Liver (tissue), 9 donors: Measurements from ENCODE around the gene TANC1. TPM values are rescaled to one million over a fixed set of nuclear protein-coding genes. Genes with fewer than 3 reads are reported as not detected.

Experiments
- DNase-seq: peaks from one replicate; pipeline ENCODE4 v3.0.0-alpha.2; 2017; ENCODE audit warnings: low spot score
- H3K27ac ChIP-seq, 2 donors: one replicate each; pipeline ENCODE4 v1.7.0; 2013; ENCODE audit warnings: inconsistent platforms in 2 of 2, low read length in 2 of 2, control low read depth in 1 of 2, low read depth in 1 of 2, mild to moderate bottlenecking in 1 of 2
- H3K27me3 ChIP-seq, 4 donors: one replicate each; pipeline versions ENCODE4 v1.6.1 to v1.7.0; 2013; ENCODE audit warnings: low read length in 3 of 4, inconsistent platforms in 1 of 4, mild to moderate bottlenecking in 1 of 4, moderate library complexity in 1 of 4; ENCODE audit not compliant: control insufficient read depth in 4 of 4, insufficient read depth in 4 of 4
- H3K36me3 ChIP-seq, 4 donors: one replicate each; pipeline versions ENCODE4 v1.6.1 to v1.7.0; 2013; ENCODE audit warnings: low read length in 3 of 4, mild to moderate bottlenecking in 3 of 4, low read depth in 1 of 4, moderate library complexity in 1 of 4; ENCODE audit not compliant: control insufficient read depth in 4 of 4, insufficient read depth in 3 of 4
- H3K4me1 ChIP-seq, 4 donors: one replicate each; pipeline versions ENCODE4 v1.6.1 to v1.7.0; 2013; ENCODE audit warnings: low read length in 3 of 4, mild to moderate bottlenecking in 3 of 4, moderate library complexity in 1 of 4; ENCODE audit not compliant: control insufficient read depth in 4 of 4, insufficient read depth in 4 of 4
- H3K4me3 ChIP-seq, 3 donors: one replicate each; pipeline versions ENCODE4 v1.6.1 to v1.7.0; 2013; ENCODE audit warnings: low read length in 3 of 3, control low read depth in 1 of 3, low read depth in 1 of 3, mild to moderate bottlenecking in 1 of 3
- H3K9ac ChIP-seq, 2 donors: one replicate each; pipeline ENCODE4 v1.7.0; 2013; ENCODE audit warnings: low read length in 2 of 2, mild to moderate bottlenecking in 2 of 2, moderate library complexity in 2 of 2, control low read depth in 1 of 2, low read depth in 1 of 2
- H3K9me3 ChIP-seq, 4 donors: one replicate each; pipeline versions ENCODE4 v1.6.1 to v1.7.0; 2013; ENCODE audit warnings: low read length in 3 of 4; ENCODE audit not compliant: control insufficient read depth in 4 of 4
- EGR1 ChIP-seq, 2 donors: IDR thresholded peaks; 2 replicates each; pipeline ENCODE4 v1.6.1; 2016 to 2018; ENCODE audit warnings: antibody characterized with exemption in 2 of 2, low read depth in 2 of 2
- FOXA2 ChIP-seq: IDR thresholded peaks from 2 replicates; pipeline ENCODE4 v1.6.1; 2016; ENCODE audit warnings: antibody characterized with exemption
- GABPA ChIP-seq, 2 donors: IDR thresholded peaks in 1 of 2; conservative IDR thresholded peaks in 1 of 2; 2 replicates each; pipeline ENCODE4 v1.6.1; 2016; ENCODE audit warnings: antibody characterized with exemption in 2 of 2, mild to moderate bottlenecking in 1 of 2, moderate library complexity in 1 of 2
- HNF4A ChIP-seq, 2 donors: conservative IDR thresholded peaks; 2 replicates each; pipeline ENCODE4 v1.6.1; 2016; ENCODE audit warnings: antibody characterized with exemption in 2 of 2, mild to moderate bottlenecking in 2 of 2
- JUND ChIP-seq, 2 donors: IDR thresholded peaks; 2 replicates each; pipeline ENCODE4 v1.6.1; 2016; ENCODE audit warnings: antibody characterized with exemption in 2 of 2
- NR2F2 ChIP-seq: IDR thresholded peaks from 2 replicates; pipeline ENCODE4 v1.6.1; 2016; ENCODE audit warnings: antibody characterized with exemption
- RAD21 ChIP-seq, 2 donors: IDR thresholded peaks; 2 replicates each; pipeline ENCODE4 v1.6.1; 2016; ENCODE audit warnings: antibody characterized with exemption in 2 of 2, mild to moderate bottlenecking in 2 of 2
- RXRA ChIP-seq, 2 donors: IDR thresholded peaks; 2 replicates each; pipeline ENCODE4 v1.6.1; 2017 to 2018; ENCODE audit warnings: antibody characterized with exemption in 2 of 2, mild to moderate bottlenecking in 1 of 2
- SP1 ChIP-seq: IDR thresholded peaks from 2 replicates; pipeline ENCODE4 v1.6.1; 2018; ENCODE audit warnings: antibody characterized with exemption, mild to moderate bottlenecking
- TAF1 ChIP-seq: conservative IDR thresholded peaks from 2 replicates; pipeline ENCODE4 v1.6.1; 2016; ENCODE audit warnings: antibody characterized with exemption, mild to moderate bottlenecking
- YY1 ChIP-seq: IDR thresholded peaks from 2 replicates; pipeline ENCODE4 v1.6.1; 2016; ENCODE audit warnings: antibody characterized with exemption, mild to moderate bottlenecking
- WGBS: extraction: QIAGEN DNeasy Blood & Tissue Kit; methylation state at CpG from one replicate; pipeline ENCODE4 v1.1.7; 2013; 5-methylcytosine and 5-hydroxymethylcytosine counted together
- polyA plus RNA-seq, 2 donors: library from polyadenylated mRNA; stranded (reverse) in 1 of 2; unstranded in 1 of 2; fragments of 200-250 nt in 1 of 2; fragments of >200 nt in 1 of 2; fragmentation: Nextera tagmentation in 1 of 2; extraction: Ambion mirVana in 1 of 2; gene quantifications; one replicate each; pipeline versions ENCODE4 v1.2.1 to v1.2.3, GENCODE V29; 2013 to 2015
- total RNA-seq, 2 donors: library from RNA; depleted of rRNA; stranded (reverse); fragments of >200 nt; gene quantifications; one replicate each; pipeline ENCODE4 v1.2.3, GENCODE V29; 2014
- TF ChIP-seq, protein P1 (sequence below): IDR thresholded peaks from 2 replicates; pipeline ENCODE4 v1.6.1; 2016; ENCODE audit warnings: antibody characterized with exemption, mild to moderate bottlenecking
- TF ChIP-seq, protein P2 (sequence below): IDR thresholded peaks from 2 replicates; pipeline ENCODE4 v1.6.1; 2016; ENCODE audit warnings: antibody characterized with exemption
- TF ChIP-seq, protein P3 (sequence below): fragments of 150-350 bp; IDR thresholded peaks from 2 replicates; pipeline ENCODE4 v1.5.1; 2017; ENCODE audit warnings: improper control_type of control experiment, low read depth, low read length; ENCODE audit not compliant: missing input control
- TF ChIP-seq, protein P4 (sequence below): IDR thresholded peaks from 2 replicates; pipeline ENCODE4 v1.6.1; 2016; ENCODE audit warnings: antibody characterized with exemption
- TF ChIP-seq, protein P5 (sequence below): IDR thresholded peaks from 2 replicates; pipeline ENCODE4 v1.6.1; 2016; ENCODE audit warnings: antibody characterized with exemption
- donor health status: healthy.
- donor health status: healthy.
- donor health status: healthy.
- donor health status: healthy.
- donor health status: healthy.

The TANC1 gene
- total and polyA plus RNA-seq, 4 donors = 3.7 to 17.7 (median 5.2) TPM

DNA sequence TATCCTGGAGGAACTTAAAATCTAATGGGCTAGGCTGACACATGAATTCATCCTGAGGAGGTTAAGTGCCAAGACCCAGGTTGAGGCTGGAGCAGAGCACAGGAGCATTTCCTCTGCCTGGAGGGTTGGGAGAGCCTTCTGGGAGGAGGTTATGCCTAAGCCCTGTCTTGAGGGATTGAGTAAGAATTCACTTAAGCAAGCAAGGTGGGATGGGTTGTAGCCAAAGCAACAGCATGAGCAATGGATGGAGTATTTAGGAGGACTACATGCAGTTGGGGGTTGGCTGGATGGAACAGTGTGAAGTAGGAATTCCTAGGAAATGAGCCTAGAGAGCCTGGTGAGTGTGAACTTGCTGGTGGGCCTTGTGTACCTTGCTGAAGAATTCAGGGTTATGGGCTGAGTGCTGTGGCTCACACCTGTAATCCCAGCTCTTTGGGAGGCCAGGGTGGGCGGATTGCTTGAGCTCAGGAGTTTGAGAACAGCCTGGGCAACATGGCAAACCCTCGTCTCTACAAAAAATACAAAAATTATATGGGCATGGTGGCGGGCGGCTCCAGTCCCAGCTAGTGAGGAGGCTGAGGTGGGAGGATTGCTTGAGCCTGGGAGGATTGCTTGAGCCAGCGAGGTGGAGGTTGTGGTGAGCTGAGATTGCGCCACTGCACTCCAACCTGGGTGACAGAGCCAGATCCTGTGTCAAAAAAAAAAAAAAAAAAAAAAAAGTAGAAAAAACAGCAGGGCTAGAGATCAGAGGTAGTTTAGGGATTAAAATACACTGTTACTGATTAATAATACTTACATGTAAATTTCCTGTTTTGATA lies 22.2 kb downstream of the TANC1 start:
- Histone ChIP-seq H3K27me3 (no peaks in the 10 kb centered on the region), H3K9me3 (no peaks in the 10 kb centered on the region), H3K27ac (no peak overlapping the region), H3K36me3 (no peaks in the 10 kb centered on the region), H3K9ac (no peak overlapping the region), H3K4me1 (peaks cover 0 to 9% (median 5%) of the 10 kb centered on the region in 4 donors), H3K4me3 (no peak overlapping the region)
- no peak for TF ChIP-seq RXRA (IDR thresholded peaks at IDR 0.05)
- no peak for TF ChIP-seq TAF1
- TF ChIP-seq, protein P1, sequence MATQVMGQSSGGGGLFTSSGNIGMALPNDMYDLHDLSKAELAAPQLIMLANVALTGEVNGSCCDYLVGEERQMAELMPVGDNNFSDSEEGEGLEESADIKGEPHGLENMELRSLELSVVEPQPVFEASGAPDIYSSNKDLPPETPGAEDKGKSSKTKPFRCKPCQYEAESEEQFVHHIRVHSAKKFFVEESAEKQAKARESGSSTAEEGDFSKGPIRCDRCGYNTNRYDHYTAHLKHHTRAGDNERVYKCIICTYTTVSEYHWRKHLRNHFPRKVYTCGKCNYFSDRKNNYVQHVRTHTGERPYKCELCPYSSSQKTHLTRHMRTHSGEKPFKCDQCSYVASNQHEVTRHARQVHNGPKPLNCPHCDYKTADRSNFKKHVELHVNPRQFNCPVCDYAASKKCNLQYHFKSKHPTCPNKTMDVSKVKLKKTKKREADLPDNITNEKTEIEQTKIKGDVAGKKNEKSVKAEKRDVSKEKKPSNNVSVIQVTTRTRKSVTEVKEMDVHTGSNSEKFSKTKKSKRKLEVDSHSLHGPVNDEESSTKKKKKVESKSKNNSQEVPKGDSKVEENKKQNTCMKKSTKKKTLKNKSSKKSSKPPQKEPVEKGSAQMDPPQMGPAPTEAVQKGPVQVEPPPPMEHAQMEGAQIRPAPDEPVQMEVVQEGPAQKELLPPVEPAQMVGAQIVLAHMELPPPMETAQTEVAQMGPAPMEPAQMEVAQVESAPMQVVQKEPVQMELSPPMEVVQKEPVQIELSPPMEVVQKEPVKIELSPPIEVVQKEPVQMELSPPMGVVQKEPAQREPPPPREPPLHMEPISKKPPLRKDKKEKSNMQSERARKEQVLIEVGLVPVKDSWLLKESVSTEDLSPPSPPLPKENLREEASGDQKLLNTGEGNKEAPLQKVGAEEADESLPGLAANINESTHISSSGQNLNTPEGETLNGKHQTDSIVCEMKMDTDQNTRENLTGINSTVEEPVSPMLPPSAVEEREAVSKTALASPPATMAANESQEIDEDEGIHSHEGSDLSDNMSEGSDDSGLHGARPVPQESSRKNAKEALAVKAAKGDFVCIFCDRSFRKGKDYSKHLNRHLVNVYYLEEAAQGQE = no peak
- TF ChIP-seq, protein P2, sequence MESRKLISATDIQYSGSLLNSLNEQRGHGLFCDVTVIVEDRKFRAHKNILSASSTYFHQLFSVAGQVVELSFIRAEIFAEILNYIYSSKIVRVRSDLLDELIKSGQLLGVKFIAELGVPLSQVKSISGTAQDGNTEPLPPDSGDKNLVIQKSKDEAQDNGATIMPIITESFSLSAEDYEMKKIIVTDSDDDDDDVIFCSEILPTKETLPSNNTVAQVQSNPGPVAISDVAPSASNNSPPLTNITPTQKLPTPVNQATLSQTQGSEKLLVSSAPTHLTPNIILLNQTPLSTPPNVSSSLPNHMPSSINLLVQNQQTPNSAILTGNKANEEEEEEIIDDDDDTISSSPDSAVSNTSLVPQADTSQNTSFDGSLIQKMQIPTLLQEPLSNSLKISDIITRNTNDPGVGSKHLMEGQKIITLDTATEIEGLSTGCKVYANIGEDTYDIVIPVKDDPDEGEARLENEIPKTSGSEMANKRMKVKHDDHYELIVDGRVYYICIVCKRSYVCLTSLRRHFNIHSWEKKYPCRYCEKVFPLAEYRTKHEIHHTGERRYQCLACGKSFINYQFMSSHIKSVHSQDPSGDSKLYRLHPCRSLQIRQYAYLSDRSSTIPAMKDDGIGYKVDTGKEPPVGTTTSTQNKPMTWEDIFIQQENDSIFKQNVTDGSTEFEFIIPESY = no peak
- TF ChIP-seq SP1 = no peak
- TF ChIP-seq RAD21 (IDR thresholded peaks at IDR 0.05) = no peak
- no peak for TF ChIP-seq JUND (IDR thresholded peaks at IDR 0.05)
- no peak for TF ChIP-seq YY1
- no peak for DNase-seq
- 90% methylated on average over 6 of the region's 6 CpGs for WGBS

DNA sequence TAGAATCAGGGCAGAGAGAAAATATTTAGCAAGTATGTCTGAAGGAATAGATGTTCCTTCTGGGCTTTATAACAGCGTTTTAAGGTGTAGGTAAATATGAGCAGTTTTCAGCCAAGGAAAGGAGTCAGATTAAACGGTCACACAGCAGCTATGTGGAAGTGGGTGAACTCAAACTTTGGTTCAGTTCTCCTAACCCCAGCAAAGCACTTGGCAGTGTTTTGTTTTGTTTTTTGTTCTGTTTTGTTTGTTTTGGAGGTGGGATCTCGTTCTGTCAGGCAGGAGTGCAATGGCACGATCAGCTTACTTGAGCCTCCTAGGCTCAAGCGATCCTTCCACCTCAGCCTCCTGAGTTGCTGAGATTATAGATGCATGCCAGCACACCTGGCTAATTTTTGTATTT lies 24.6 kb downstream of the TANC1 start:
- TF ChIP-seq GABPA (IDR thresholded peaks at IDR 0.05 in 1 of 2, conservative IDR thresholded peaks at IDR 0.05 in 1 of 2) = no peak
- TF ChIP-seq, protein P3, sequence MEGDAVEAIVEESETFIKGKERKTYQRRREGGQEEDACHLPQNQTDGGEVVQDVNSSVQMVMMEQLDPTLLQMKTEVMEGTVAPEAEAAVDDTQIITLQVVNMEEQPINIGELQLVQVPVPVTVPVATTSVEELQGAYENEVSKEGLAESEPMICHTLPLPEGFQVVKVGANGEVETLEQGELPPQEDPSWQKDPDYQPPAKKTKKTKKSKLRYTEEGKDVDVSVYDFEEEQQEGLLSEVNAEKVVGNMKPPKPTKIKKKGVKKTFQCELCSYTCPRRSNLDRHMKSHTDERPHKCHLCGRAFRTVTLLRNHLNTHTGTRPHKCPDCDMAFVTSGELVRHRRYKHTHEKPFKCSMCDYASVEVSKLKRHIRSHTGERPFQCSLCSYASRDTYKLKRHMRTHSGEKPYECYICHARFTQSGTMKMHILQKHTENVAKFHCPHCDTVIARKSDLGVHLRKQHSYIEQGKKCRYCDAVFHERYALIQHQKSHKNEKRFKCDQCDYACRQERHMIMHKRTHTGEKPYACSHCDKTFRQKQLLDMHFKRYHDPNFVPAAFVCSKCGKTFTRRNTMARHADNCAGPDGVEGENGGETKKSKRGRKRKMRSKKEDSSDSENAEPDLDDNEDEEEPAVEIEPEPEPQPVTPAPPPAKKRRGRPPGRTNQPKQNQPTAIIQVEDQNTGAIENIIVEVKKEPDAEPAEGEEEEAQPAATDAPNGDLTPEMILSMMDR = no peak
- no peak for TF ChIP-seq HNF4A (conservative IDR thresholded peaks at IDR 0.05)
- TF ChIP-seq JUND (IDR thresholded peaks at IDR 0.05) = no peak
- TF ChIP-seq YY1 = no peak
- TF ChIP-seq, protein P4, sequence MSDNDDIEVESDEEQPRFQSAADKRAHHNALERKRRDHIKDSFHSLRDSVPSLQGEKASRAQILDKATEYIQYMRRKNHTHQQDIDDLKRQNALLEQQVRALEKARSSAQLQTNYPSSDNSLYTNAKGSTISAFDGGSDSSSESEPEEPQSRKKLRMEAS = no peak
- TF ChIP-seq, protein P1 = no peak
- TF ChIP-seq TAF1 = no peak
- TF ChIP-seq SP1 = no peak
- TF ChIP-seq NR2F2 = no peak
- TF ChIP-seq FOXA2 = no peak
- TF ChIP-seq, protein P2 = no peak
- TF ChIP-seq, protein P5, sequence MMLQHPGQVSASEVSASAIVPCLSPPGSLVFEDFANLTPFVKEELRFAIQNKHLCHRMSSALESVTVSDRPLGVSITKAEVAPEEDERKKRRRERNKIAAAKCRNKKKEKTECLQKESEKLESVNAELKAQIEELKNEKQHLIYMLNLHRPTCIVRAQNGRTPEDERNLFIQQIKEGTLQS = no peak
- TF ChIP-seq EGR1 (IDR thresholded peaks at IDR 0.05; ENCODE audit: low read depth in 2 of 2) = no peak
- DNase-seq = no peak
- no peak overlapping the region for H3K27ac ChIP-seq
- no peaks in the 10 kb centered on the region for H3K9me3 ChIP-seq
- peaks cover 0 to 15% (median 5%) of the 10 kb centered on the region in 4 donors for H3K4me1 ChIP-seq
- H3K27me3 ChIP-seq = no peaks in the 10 kb centered on the region
- H3K4me3 ChIP-seq = no peak overlapping the region
- no peaks in the 10 kb centered on the region for H3K36me3 ChIP-seq
- H3K9ac ChIP-seq = no peak overlapping the region
- 51% methylated on average over 5 of the region's 5 CpGs for WGBS
